ENCODE results near the gene ATP13A2.

Gene ATP13A2

DNA sequence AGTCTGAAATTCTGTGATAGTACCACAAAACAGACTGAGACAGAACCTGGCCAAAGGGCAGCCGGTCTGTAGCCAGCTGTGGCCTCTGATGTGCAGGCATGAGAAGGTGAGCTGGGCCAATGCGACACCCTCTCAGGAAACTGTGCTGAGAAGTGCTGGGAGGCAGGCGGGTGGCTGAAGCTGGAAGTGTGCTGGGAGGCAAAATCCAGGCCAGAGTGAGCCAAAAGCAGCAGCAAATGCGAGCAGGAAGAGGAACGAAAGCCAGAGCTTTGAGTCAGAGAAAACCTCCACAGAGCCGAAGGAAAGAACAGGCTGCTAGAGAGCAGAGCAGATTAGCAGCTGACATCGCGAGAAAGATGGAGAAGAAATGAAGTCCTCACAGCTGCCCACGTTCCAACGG, 10.2 kb upstream of the ATP13A2 start:
- Histone ChIP-seq H3K4me1 (ENCODE audit: control insufficient read depth in 5 of 5, insufficient read depth in 5 of 5, low read length in 5 of 5) (peaks cover 0 to 2% (median 0%) of the 10 kb centered on the region in 5 donors), H3K27me3 (ENCODE audit: control insufficient read depth in 5 of 5, insufficient read depth in 4 of 5, low read length in 5 of 5) (no peaks in the 10 kb centered on the region), H3K4me3 (ENCODE audit: low read depth in 1 of 5, low read length in 5 of 5) (no peak overlapping the region), H3K27ac (ENCODE audit: low read depth, low read length) (no peak overlapping the region), H3K9me3 (ENCODE audit: control insufficient read depth in 5 of 5, low read length in 5 of 5) (no peaks in the 10 kb centered on the region), H3K9ac (ENCODE audit: low read length in 5 of 5) (no peak overlapping the region), H3K36me3 (ENCODE audit: control insufficient read depth in 5 of 5, insufficient read depth in 5 of 5, low read length in 5 of 5) (peaks cover 22 to 94% (median 81%) of the 10 kb centered on the region in 5 donors)

DNA sequence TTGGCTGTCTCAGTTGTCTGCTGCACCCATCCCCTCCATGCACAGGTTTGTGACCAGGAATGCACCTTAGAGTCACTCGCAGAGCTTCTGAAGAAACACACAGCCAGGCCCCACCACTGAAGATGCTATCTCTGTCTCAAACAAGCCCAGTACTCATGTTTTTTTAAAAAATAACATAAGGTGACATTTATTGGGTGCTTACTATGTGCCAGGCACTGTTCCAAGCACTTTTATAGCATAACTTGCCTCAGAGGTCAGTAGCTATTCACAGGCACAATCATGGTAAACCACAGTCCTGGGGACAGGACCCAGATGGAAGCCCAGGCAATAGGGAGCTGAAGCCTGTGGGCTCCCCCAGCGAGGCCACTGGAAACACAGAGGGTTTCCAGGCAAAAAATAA, 8.8 kb upstream of the ATP13A2 start:
- H3K27me3 ChIP-seq (ENCODE audit: control insufficient read depth in 5 of 5, insufficient read depth in 4 of 5, low read length in 5 of 5): no peaks in the 10 kb centered on the region
- peaks cover 1 to 12% (median 8%) of the 10 kb centered on the region in 5 donors for H3K4me1 ChIP-seq (ENCODE audit: control insufficient read depth in 5 of 5, insufficient read depth in 5 of 5, low read length in 5 of 5)
- H3K36me3 ChIP-seq (ENCODE audit: control insufficient read depth in 5 of 5, insufficient read depth in 5 of 5, low read length in 5 of 5): peaks cover 18 to 81% (median 70%) of the 10 kb centered on the region in 5 donors
- H3K9me3 ChIP-seq (ENCODE audit: control insufficient read depth in 5 of 5, low read length in 5 of 5): no peaks in the 10 kb centered on the region
- no peak overlapping the region for H3K4me3 ChIP-seq (ENCODE audit: low read depth in 1 of 5, low read length in 5 of 5)
- no peak overlapping the region for H3K27ac ChIP-seq (ENCODE audit: low read depth, low read length)
- no peak overlapping the region for H3K9ac ChIP-seq (ENCODE audit: low read length in 5 of 5)

DNA sequence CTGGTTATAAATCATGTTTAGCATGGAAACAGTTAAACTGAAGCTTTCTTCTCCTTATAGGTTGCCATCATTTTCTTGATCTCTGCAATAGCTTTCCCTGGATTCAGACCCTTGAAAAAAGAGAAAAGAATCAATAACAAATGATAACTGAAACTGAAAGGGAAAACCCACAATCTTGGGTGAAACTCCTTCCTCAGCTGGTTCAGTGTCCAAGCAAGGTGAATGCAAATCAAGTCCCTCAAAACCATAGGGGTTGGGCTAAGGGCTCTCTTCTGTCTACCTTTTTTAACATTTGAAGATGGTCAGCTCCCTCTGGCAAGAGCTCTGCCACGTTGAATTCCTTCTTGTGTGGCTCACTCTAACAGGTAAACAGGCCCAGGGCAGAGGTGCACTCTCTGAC, 7.1 kb upstream of the ATP13A2 start:
- H3K36me3 ChIP-seq (ENCODE audit: control insufficient read depth in 5 of 5, insufficient read depth in 5 of 5, low read length in 5 of 5): peaks cover 18 to 64% (median 61%) of the 10 kb centered on the region in 5 donors
- H3K4me1 ChIP-seq (ENCODE audit: control insufficient read depth in 5 of 5, insufficient read depth in 5 of 5, low read length in 5 of 5): peaks cover 1 to 26% (median 23%) of the 10 kb centered on the region in 5 donors
- H3K27me3 ChIP-seq (ENCODE audit: control insufficient read depth in 5 of 5, insufficient read depth in 4 of 5, low read length in 5 of 5): no peaks in the 10 kb centered on the region
- no peaks in the 10 kb centered on the region for H3K9me3 ChIP-seq (ENCODE audit: control insufficient read depth in 5 of 5, low read length in 5 of 5)
- no peak overlapping the region for H3K9ac ChIP-seq (ENCODE audit: low read length in 5 of 5)
- no peak overlapping the region for H3K27ac ChIP-seq (ENCODE audit: low read depth, low read length)
- no peak overlapping the region for H3K4me3 ChIP-seq (ENCODE audit: low read depth in 1 of 5, low read length in 5 of 5)

DNA sequence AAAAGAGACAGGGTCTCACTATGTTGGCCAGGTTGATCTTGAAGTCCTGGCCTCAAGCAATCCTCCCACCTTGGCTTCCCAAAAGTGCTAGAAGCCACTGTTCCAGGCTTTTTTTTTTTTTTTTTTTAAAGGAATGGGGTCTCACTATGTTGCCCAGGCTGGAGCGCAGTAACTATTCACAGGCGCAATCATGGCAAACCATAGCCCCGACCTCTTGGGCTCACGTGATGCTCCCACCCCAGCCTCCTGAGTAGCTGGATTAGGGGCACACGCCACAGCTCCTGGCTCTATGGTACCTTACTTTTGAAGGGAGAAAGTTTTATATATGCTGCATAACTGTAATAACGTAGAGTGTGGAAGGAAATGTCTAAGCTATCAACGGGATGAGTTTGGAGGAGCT, 5.7 kb upstream of the ATP13A2 start:
- peaks cover 3 to 39% (median 34%) of the 10 kb centered on the region in 5 donors for H3K4me1 ChIP-seq (ENCODE audit: control insufficient read depth in 5 of 5, insufficient read depth in 5 of 5, low read length in 5 of 5)

DNA sequence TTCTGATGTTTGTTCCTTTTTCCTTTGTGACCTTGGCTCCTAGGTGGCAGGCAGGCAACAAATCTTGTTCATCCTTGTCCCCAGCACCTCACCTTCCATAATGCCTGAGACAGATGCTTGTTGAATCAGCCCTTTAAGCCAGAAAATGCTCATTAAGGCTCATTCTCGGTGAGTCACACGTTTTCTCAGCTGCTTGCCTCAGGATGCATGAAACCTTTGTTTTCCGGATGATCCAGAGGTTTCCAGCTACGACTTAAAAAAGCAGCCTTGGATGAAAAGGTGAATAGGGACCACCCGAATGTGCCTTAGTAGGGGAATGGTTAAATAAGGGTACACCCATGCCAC, 4.6 kb upstream of the ATP13A2 start:
- Histone ChIP-seq H3K9ac (ENCODE audit: low read length in 5 of 5) (peak overlapping the region in 2 of 5 donors; percentile 19 to 21), H3K27ac (ENCODE audit: low read depth, low read length) (peak overlapping the region; percentile 57), H3K36me3 (ENCODE audit: control insufficient read depth in 5 of 5, insufficient read depth in 5 of 5, low read length in 5 of 5) (peaks cover 12 to 39% (median 36%) of the 10 kb centered on the region in 5 donors), H3K9me3 (ENCODE audit: control insufficient read depth in 5 of 5, low read length in 5 of 5) (no peaks in the 10 kb centered on the region), H3K4me3 (ENCODE audit: low read depth in 1 of 5, low read length in 5 of 5) (no peak overlapping the region), H3K4me1 (ENCODE audit: control insufficient read depth in 5 of 5, insufficient read depth in 5 of 5, low read length in 5 of 5) (peaks cover 5 to 46% (median 42%) of the 10 kb centered on the region in 5 donors), H3K27me3 (ENCODE audit: control insufficient read depth in 5 of 5, insufficient read depth in 4 of 5, low read length in 5 of 5) (no peaks in the 10 kb centered on the region)

More for the DNA sequence above, 5.7 kb upstream of the ATP13A2 start:
- Histone ChIP-seq H3K4me3 (ENCODE audit: low read depth in 1 of 5, low read length in 5 of 5) (no peak overlapping the region), H3K27ac (ENCODE audit: low read depth, low read length) (no peak overlapping the region), H3K27me3 (ENCODE audit: control insufficient read depth in 5 of 5, insufficient read depth in 4 of 5, low read length in 5 of 5) (no peaks in the 10 kb centered on the region), H3K36me3 (ENCODE audit: control insufficient read depth in 5 of 5, insufficient read depth in 5 of 5, low read length in 5 of 5) (peaks cover 12 to 50% (median 47%) of the 10 kb centered on the region in 5 donors), H3K9me3 (ENCODE audit: control insufficient read depth in 5 of 5, low read length in 5 of 5) (no peaks in the 10 kb centered on the region), H3K9ac (ENCODE audit: low read length in 5 of 5) (no peak overlapping the region)

DNA sequence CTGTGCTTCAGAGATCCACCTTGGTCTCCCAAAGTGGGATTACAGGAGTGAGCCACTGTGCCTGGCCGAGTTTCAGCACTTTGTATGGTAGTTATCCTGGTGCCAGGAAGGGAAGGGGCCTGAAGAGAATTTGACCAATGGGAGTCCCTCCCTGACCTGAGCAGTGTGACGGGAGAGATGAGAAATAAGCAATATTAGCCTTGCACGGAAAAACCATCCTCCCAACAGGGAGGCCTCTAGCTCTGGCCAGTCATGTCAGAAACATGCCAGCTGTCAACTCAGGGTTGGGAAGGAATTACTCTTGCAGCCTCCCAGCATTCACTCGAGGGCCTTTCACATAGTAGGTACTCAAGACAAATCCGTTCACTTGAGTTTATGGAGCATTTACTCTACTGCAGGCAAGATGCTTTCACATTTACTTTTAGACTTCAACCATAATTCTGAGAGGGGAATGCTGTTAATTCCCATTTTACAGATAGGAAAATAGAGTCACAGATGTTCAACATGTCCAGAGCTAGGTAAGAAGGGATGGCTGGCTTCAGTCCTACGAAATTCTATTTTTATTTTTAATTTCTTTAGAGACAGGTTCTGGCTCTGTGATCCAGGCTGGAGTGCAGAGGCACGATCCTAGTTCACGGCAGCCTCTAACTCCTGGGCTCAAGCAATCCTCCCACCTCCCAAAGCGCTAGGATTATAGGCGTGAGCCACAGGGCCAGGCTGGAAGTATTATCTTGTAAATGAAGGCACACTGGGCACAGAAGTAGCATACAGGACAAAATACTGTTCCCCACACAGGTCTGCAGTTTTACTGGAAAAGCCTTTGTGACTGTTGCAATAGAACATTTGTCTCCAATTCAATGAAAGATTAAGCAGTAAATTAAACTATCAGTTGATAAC, 3.2 kb upstream of the ATP13A2 start:
- no peaks in the 10 kb centered on the region for H3K27me3 ChIP-seq (ENCODE audit: control insufficient read depth in 5 of 5, insufficient read depth in 4 of 5, low read length in 5 of 5)
- H3K9me3 ChIP-seq (ENCODE audit: control insufficient read depth in 5 of 5, low read length in 5 of 5): no peaks in the 10 kb centered on the region
- peaks cover 11 to 25% (median 22%) of the 10 kb centered on the region in 5 donors for H3K36me3 ChIP-seq (ENCODE audit: control insufficient read depth in 5 of 5, insufficient read depth in 5 of 5, low read length in 5 of 5)
- peaks cover 7 to 59% (median 55%) of the 10 kb centered on the region in 5 donors for H3K4me1 ChIP-seq (ENCODE audit: control insufficient read depth in 5 of 5, insufficient read depth in 5 of 5, low read length in 5 of 5)
- H3K9ac ChIP-seq (ENCODE audit: low read length in 5 of 5): no peak overlapping the region
- H3K27ac ChIP-seq (ENCODE audit: low read depth, low read length): peak overlapping the region; percentile 46
- H3K4me3 ChIP-seq (ENCODE audit: low read depth in 1 of 5, low read length in 5 of 5): no peak overlapping the region

DNA sequence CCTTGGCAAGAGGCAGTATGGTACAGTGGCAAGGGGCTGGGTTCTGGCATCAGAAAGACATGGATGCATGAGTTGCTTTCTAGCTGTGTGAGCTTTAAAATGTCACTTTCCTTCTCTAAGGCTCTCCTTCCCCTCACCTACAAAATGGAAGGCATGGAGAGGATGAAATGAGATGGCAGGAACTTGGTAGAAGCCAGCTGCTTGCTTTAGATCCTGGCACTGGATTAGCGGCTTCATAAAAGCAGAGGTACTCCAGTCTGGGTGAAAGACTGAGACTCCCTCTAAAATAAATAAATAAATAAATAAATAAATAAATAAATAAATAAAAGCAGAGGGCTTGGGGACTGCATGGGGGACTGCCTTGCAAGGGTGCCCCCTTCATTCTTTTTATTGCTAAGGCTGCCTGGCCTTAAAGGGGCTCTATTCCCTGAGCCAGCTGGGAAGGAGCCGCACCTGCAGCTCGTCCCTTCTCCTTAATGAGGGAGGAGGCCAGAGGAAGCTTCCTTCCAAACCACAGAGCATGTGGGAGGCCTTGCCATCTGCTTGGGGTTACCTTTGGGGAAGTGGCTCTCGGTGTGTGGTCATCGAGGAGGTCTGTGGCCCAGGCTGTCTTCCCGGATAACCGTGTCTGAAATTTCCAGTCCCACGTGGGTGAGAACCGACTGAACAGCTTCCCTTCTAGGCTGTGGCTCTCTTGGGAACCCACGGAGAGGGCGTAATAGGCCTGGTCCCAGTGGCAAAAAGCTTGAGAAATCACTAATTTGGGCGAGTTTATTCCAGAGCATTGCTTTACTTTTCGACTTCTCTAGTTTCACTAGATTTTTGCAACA, 2.0 kb upstream of the ATP13A2 start:
- Histone ChIP-seq H3K9me3 (ENCODE audit: control insufficient read depth in 5 of 5, low read length in 5 of 5) (no peaks in the 10 kb centered on the region), H3K4me3 (ENCODE audit: low read depth in 1 of 5, low read length in 5 of 5) (no peak overlapping the region), H3K36me3 (ENCODE audit: control insufficient read depth in 5 of 5, insufficient read depth in 5 of 5, low read length in 5 of 5) (peaks cover 1 to 13% (median 12%) of the 10 kb centered on the region in 5 donors), H3K4me1 (ENCODE audit: control insufficient read depth in 5 of 5, insufficient read depth in 5 of 5, low read length in 5 of 5) (peaks cover 12 to 69% (median 57%) of the 10 kb centered on the region in 5 donors), H3K27me3 (ENCODE audit: control insufficient read depth in 5 of 5, insufficient read depth in 4 of 5, low read length in 5 of 5) (no peaks in the 10 kb centered on the region), H3K9ac (ENCODE audit: low read length in 5 of 5) (peak overlapping the region in 1 of 5 donors; percentile 44), H3K27ac (ENCODE audit: low read depth, low read length) (peak overlapping the region; percentile 46)

DNA sequence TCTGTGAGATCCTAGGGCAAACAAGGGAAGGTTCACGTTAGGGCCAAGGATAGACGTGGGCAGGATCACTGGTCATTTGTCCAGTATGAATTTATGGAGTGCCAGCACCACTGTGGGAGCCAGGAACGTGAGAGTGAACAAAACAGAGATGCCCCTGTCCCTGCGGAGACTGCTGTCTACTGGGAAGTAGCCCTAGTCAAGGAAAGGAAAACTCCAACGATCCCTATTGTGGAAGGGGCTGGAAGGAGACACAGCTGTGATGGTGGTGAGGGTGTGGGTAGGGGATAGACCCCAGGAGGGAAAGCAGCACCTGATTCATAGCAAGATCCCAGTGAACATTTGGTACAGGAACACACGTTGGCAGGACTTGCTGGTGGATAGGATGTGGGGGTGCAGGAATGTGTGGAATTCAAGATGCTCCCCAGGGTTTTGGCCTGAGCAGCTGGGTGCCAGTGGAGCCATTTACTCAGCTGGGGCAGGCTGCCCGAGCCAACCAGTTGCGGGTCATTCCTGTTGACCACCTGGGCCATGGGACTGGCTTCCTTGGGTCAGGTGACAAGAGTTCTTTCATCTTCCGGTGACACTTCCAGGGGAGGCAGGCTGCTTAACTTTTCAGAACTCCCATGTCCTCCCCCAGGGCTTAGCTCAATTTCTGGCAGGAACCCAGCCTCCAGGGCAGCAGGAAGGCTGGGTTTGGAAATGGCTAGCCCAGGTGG, 1.2 kb upstream of the ATP13A2 start:
- Histone ChIP-seq H3K27ac (ENCODE audit: low read depth, low read length) (no peak overlapping the region), H3K27me3 (ENCODE audit: control insufficient read depth in 5 of 5, insufficient read depth in 4 of 5, low read length in 5 of 5) (no peaks in the 10 kb centered on the region), H3K4me1 (ENCODE audit: control insufficient read depth in 5 of 5, insufficient read depth in 5 of 5, low read length in 5 of 5) (peaks cover 12 to 69% (median 57%) of the 10 kb centered on the region in 5 donors), H3K36me3 (ENCODE audit: control insufficient read depth in 5 of 5, insufficient read depth in 5 of 5, low read length in 5 of 5) (peaks cover 0 to 5% (median 5%) of the 10 kb centered on the region in 5 donors), H3K9ac (ENCODE audit: low read length in 5 of 5) (no peak overlapping the region), H3K4me3 (ENCODE audit: low read depth in 1 of 5, low read length in 5 of 5) (no peak overlapping the region), H3K9me3 (ENCODE audit: control insufficient read depth in 5 of 5, low read length in 5 of 5) (no peaks in the 10 kb centered on the region)

DNA sequence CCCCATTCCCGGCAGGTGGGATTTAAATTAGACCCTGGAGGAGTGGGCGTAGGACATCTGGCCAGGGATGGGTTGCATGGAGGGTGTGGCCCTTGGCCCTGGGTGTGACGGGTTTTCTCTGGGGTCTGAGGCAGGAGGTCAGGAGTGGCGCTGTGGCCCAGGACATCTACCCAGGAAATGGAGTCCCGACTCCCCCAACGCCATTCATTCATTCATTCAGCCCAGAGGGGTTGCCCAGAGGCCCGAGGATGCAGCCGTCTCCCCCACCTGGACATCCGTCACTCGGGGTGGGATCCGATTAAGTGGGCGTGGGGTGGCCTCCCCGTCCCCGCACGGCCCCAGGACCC, 663 bp downstream of the ATP13A2 start:
- Histone ChIP-seq H3K4me3 (ENCODE audit: low read depth in 1 of 5, low read length in 5 of 5) (peak overlapping the region; percentile 70 to 84 (median 78)), H3K27ac (ENCODE audit: low read depth, low read length) (peak overlapping the region; percentile 58), H3K27me3 (ENCODE audit: control insufficient read depth in 5 of 5, insufficient read depth in 4 of 5, low read length in 5 of 5) (no peaks in the 10 kb centered on the region), H3K4me1 (ENCODE audit: control insufficient read depth in 5 of 5, insufficient read depth in 5 of 5, low read length in 5 of 5) (peaks cover 11 to 64% (median 54%) of the 10 kb centered on the region in 5 donors), H3K9ac (ENCODE audit: low read length in 5 of 5) (peak overlapping the region in 4 of 5 donors; percentile 66 to 82 (median 79)), H3K36me3 (ENCODE audit: control insufficient read depth in 5 of 5, insufficient read depth in 5 of 5, low read length in 5 of 5) (peaks cover 0 to 5% (median 0%) of the 10 kb centered on the region in 5 donors), H3K9me3 (ENCODE audit: control insufficient read depth in 5 of 5, low read length in 5 of 5) (no peaks in the 10 kb centered on the region)
